Measurements from ENCODE around the gene MAVS.

Gene MAVS

GRCh38 chr20:3801299-3801698 is 45.3 kb upstream of the MAVS start:
- TF ChIP-seq ARNTL (CRISPR knock-in tag; IDR thresholded peaks at IDR 0.05; ENCODE audit: borderline replicate concordance, low read depth), result no peak
- TF ChIP-seq PATZ1 (CRISPR knock-in tag; IDR thresholded peaks at IDR 0.05; ENCODE audit: borderline replicate concordance), result no peak
- TF ChIP-seq ZNF70 (CRISPR knock-in tag; IDR thresholded peaks at IDR 0.05), result no peak
- no peak for TF ChIP-seq TOX (CRISPR knock-in tag; IDR thresholded peaks at IDR 0.05; ENCODE audit: borderline replicate concordance)
- no peak for TF ChIP-seq CREB5 (CRISPR knock-in tag; IDR thresholded peaks at IDR 0.05; ENCODE audit: low read depth)
- TF ChIP-seq ZFP30 (CRISPR knock-in tag; IDR thresholded peaks at IDR 0.05), result no peak
- no peak for TF ChIP-seq TCF4 (CRISPR knock-in tag; IDR thresholded peaks at IDR 0.05; ENCODE audit: borderline replicate concordance)
- no peak for TF ChIP-seq ZC3H10 (CRISPR knock-in tag; IDR thresholded peaks at IDR 0.05)
- TF ChIP-seq SNAI2 (CRISPR knock-in tag; IDR thresholded peaks at IDR 0.05), result no peak
- ATAC-seq, result no peak

GRCh38 chr20:3801846-3802245 is 44.8 kb upstream of the MAVS start:
- ATAC-seq, result no peak
- TF ChIP-seq ZFP3 (CRISPR knock-in tag; IDR thresholded peaks at IDR 0.05), result no peak
- TF ChIP-seq SNAI2 (CRISPR knock-in tag; IDR thresholded peaks at IDR 0.05), result no peak
- no peak for TF ChIP-seq RARB (CRISPR knock-in tag; IDR thresholded peaks at IDR 0.05)
- no peak for TF ChIP-seq ISL1 (CRISPR knock-in tag; IDR thresholded peaks at IDR 0.05)
- TF ChIP-seq ARNTL (CRISPR knock-in tag; IDR thresholded peaks at IDR 0.05; ENCODE audit: borderline replicate concordance, low read depth), result no peak
- TF ChIP-seq PATZ1 (CRISPR knock-in tag; IDR thresholded peaks at IDR 0.05; ENCODE audit: borderline replicate concordance), result no peak
- TF ChIP-seq ZFP30 (CRISPR knock-in tag; IDR thresholded peaks at IDR 0.05), result no peak
- no peak for TF ChIP-seq ZNF565 (CRISPR knock-in tag; conservative IDR thresholded peaks at IDR 0.05; ENCODE audit: low read depth)
- no peak for TF ChIP-seq GLIS3 (CRISPR knock-in tag; IDR thresholded peaks at IDR 0.05)
- no peak for TF ChIP-seq TOX (CRISPR knock-in tag; IDR thresholded peaks at IDR 0.05; ENCODE audit: borderline replicate concordance)
- no peak for TF ChIP-seq ESRRG (CRISPR knock-in tag; IDR thresholded peaks at IDR 0.05)
- TF ChIP-seq TCF4 (CRISPR knock-in tag; IDR thresholded peaks at IDR 0.05; ENCODE audit: borderline replicate concordance), result no peak
- no peak for TF ChIP-seq CSRNP3 (CRISPR knock-in tag; IDR thresholded peaks at IDR 0.05)

GRCh38 chr20:3802524-3803239 is 44.0 kb upstream of the MAVS start:
- no peak for ATAC-seq
- TF ChIP-seq ZFP3 (CRISPR knock-in tag; IDR thresholded peaks at IDR 0.05) (no peak), ZNF8 (CRISPR knock-in tag; IDR thresholded peaks at IDR 0.05) (no peak), CSRNP3 (CRISPR knock-in tag; IDR thresholded peaks at IDR 0.05) (no peak), ZFP30 (CRISPR knock-in tag; IDR thresholded peaks at IDR 0.05) (no peak), GLIS3 (CRISPR knock-in tag; IDR thresholded peaks at IDR 0.05) (no peak), CSDC2 (CRISPR knock-in tag; IDR thresholded peaks at IDR 0.05) (no peak), ISL1 (CRISPR knock-in tag; IDR thresholded peaks at IDR 0.05) (no peak), RARB (CRISPR knock-in tag; IDR thresholded peaks at IDR 0.05) (no peak), CREB5 (CRISPR knock-in tag; IDR thresholded peaks at IDR 0.05; ENCODE audit: low read depth) (no peak), SNAI2 (CRISPR knock-in tag; IDR thresholded peaks at IDR 0.05) (no peak), OSR1 (CRISPR knock-in tag; IDR thresholded peaks at IDR 0.05) (no peak), ZNF565 (CRISPR knock-in tag; conservative IDR thresholded peaks at IDR 0.05; ENCODE audit: low read depth) (no peak), ZNF70 (CRISPR knock-in tag; IDR thresholded peaks at IDR 0.05) (no peak), PATZ1 (CRISPR knock-in tag; IDR thresholded peaks at IDR 0.05; ENCODE audit: borderline replicate concordance) (no peak), TOX (CRISPR knock-in tag; IDR thresholded peaks at IDR 0.05; ENCODE audit: borderline replicate concordance) (no peak), ARNTL (CRISPR knock-in tag; IDR thresholded peaks at IDR 0.05; ENCODE audit: borderline replicate concordance, low read depth) (no peak), ESRRG (CRISPR knock-in tag; IDR thresholded peaks at IDR 0.05) (no peak), TCF4 (CRISPR knock-in tag; IDR thresholded peaks at IDR 0.05; ENCODE audit: borderline replicate concordance) (no peak)
